ENCODE results near the gene FGF7.

The FGF7 gene

GRCh38 chr15:49428409-49429095, 5.5 kb downstream of the FGF7 start:
- Histone ChIP-seq H3K9ac (ENCODE audit: insufficient read length) (no peak overlapping the region), H3K4me3 (no peak overlapping the region), H3K36me3 (ENCODE audit: insufficient read depth, low read length) (no peaks in the 10 kb centered on the region), H3K27ac (no peak overlapping the region), H3K9me3 (ENCODE audit: low read depth, low read length) (no peaks in the 10 kb centered on the region)
- no peak for DNase-seq (ENCODE audit: low read depth, low spot score)
- no peak for TF ChIP-seq POLR2AphosphoS5 (IDR thresholded peaks at IDR 0.05; ENCODE audit: borderline replicate concordance, low read depth, low read length)
- TF ChIP-seq EZH2 (IDR thresholded peaks at IDR 0.05): no peak
- no peak for TF ChIP-seq FOXP2 (optimal IDR thresholded peaks at IDR 0.05; ENCODE audit: control extremely low read depth, extremely low read length, insufficient read depth)

GRCh38 chr15:49430046-49430445, 7.0 kb downstream of the FGF7 start:
- H3K9ac ChIP-seq (ENCODE audit: insufficient read length): no peak overlapping the region
- no peak overlapping the region for H3K27ac ChIP-seq
- no peaks in the 10 kb centered on the region for H3K36me3 ChIP-seq (ENCODE audit: insufficient read depth, low read length)
- DNase-seq (ENCODE audit: low read depth, low spot score): no peak
- no peaks in the 10 kb centered on the region for H3K9me3 ChIP-seq (ENCODE audit: low read depth, low read length)
- TF ChIP-seq POLR2AphosphoS5 (IDR thresholded peaks at IDR 0.05; ENCODE audit: borderline replicate concordance, low read depth, low read length): no peak
- TF ChIP-seq EZH2 (IDR thresholded peaks at IDR 0.05): no peak
- TF ChIP-seq FOXP2 (optimal IDR thresholded peaks at IDR 0.05; ENCODE audit: control extremely low read depth, extremely low read length, insufficient read depth): no peak
- H3K4me3 ChIP-seq: no peak overlapping the region

DNA sequence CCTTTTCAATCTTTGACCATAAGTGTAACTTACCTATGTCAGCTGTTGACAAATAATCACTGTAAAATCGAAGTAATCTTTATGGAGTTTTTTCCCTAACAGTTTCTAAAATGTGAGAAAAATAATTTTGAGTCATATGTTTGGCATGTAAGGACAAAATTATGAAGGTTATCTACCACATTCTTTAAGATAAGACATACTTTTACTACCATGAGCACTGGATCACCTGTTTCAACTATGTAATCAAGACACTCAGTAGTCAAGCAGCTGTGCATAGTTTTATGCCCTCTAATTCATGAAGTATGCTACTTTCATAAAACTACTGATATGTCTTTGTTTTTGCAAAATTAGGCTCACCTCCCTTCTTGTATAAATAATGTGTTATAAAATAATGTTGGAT, 12.1 kb downstream of the FGF7 start:
- no peak for DNase-seq (ENCODE audit: low read depth, low spot score)
- Histone ChIP-seq H3K9me3 (ENCODE audit: low read depth, low read length) (no peaks in the 10 kb centered on the region), H3K9ac (ENCODE audit: insufficient read length) (no peak overlapping the region), H3K27ac (no peak overlapping the region), H3K4me3 (no peak overlapping the region), H3K36me3 (ENCODE audit: insufficient read depth, low read length) (no peaks in the 10 kb centered on the region)
- TF ChIP-seq FOXP2 (optimal IDR thresholded peaks at IDR 0.05; ENCODE audit: control extremely low read depth, extremely low read length, insufficient read depth) (no peak), POLR2AphosphoS5 (IDR thresholded peaks at IDR 0.05; ENCODE audit: borderline replicate concordance, low read depth, low read length) (no peak), EZH2 (IDR thresholded peaks at IDR 0.05) (no peak)

- no peaks in the 10 kb centered on the region for H3K36me3 ChIP-seq (ENCODE audit: insufficient read depth, low read length)
- no peak for TF ChIP-seq FOXP2 (optimal IDR thresholded peaks at IDR 0.05; ENCODE audit: control extremely low read depth, extremely low read length, insufficient read depth)
- no peak for TF ChIP-seq EZH2 (IDR thresholded peaks at IDR 0.05)
- TF ChIP-seq POLR2AphosphoS5 (IDR thresholded peaks at IDR 0.05; ENCODE audit: borderline replicate concordance, low read depth, low read length): no peak
- no peak overlapping the region for H3K27ac ChIP-seq
- no peak for DNase-seq (ENCODE audit: low read depth, low spot score)
- H3K4me3 ChIP-seq: no peak overlapping the region
- no peaks in the 10 kb centered on the region for H3K9me3 ChIP-seq (ENCODE audit: low read depth, low read length)
- H3K9ac ChIP-seq (ENCODE audit: insufficient read length): no peak overlapping the region
Observed at GRCh38 chr15:49436751-49437150, 13.7 kb downstream of the FGF7 start.

- H3K9ac ChIP-seq (ENCODE audit: insufficient read length): no peak overlapping the region
- no peak overlapping the region for H3K4me3 ChIP-seq
- no peak for DNase-seq (ENCODE audit: low read depth, low spot score)
- H3K9me3 ChIP-seq (ENCODE audit: low read depth, low read length): no peaks in the 10 kb centered on the region
- TF ChIP-seq FOXP2 (optimal IDR thresholded peaks at IDR 0.05; ENCODE audit: control extremely low read depth, extremely low read length, insufficient read depth) (no peak), EZH2 (IDR thresholded peaks at IDR 0.05) (no peak), POLR2AphosphoS5 (IDR thresholded peaks at IDR 0.05; ENCODE audit: borderline replicate concordance, low read depth, low read length) (no peak)
- H3K27ac ChIP-seq: no peak overlapping the region
- no peaks in the 10 kb centered on the region for H3K36me3 ChIP-seq (ENCODE audit: insufficient read depth, low read length)
Observed at GRCh38 chr15:49438962-49439631, 16.1 kb downstream of the FGF7 start.

DNA sequence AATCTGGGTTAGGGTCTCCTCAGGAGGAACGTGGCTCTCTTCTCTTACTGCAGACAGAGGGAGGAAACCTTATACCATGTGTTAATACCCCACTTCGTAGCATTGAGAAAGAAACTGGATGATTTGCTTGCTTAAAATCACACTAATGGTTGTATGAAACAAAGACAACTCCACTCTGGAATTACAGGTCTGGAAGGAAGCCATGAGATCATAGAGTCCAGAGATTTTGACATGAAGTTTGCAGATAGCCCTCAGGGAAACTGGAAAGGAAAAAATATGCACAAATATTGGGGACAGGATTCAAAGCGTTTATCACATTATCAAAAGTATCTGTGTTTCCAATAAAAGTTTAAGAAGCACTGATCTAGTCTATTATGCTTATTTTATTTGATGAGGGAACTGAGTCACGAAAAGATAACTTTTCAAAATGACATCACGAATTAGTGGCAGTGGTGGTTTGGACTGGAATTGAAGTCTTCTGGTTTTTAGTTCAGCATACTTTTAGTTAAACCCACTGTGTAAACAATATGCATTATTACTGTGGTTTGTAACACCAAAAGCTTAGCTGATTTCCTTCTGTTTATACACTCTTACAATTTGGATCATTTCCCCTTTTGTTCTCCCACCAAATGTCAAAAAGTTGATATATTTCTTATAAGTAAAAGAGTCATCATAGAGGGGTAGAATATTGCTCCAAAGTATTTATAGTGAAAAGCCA, 16.8 kb downstream of the FGF7 start:
- TF ChIP-seq POLR2AphosphoS5 (IDR thresholded peaks at IDR 0.05; ENCODE audit: borderline replicate concordance, low read depth, low read length) (no peak), FOXP2 (optimal IDR thresholded peaks at IDR 0.05; ENCODE audit: control extremely low read depth, extremely low read length, insufficient read depth) (no peak), EZH2 (IDR thresholded peaks at IDR 0.05) (no peak)
- DNase-seq (ENCODE audit: low read depth, low spot score): no peak
- Histone ChIP-seq H3K4me3 (no peak overlapping the region), H3K36me3 (ENCODE audit: insufficient read depth, low read length) (no peaks in the 10 kb centered on the region), H3K27ac (no peak overlapping the region), H3K9ac (ENCODE audit: insufficient read length) (no peak overlapping the region), H3K9me3 (ENCODE audit: low read depth, low read length) (no peaks in the 10 kb centered on the region)

- H3K9ac ChIP-seq (ENCODE audit: insufficient read length): no peak overlapping the region
- H3K9me3 ChIP-seq (ENCODE audit: low read depth, low read length): no peaks in the 10 kb centered on the region
- H3K4me3 ChIP-seq: no peak overlapping the region
- DNase-seq (ENCODE audit: low read depth, low spot score): no peak
- TF ChIP-seq FOXP2 (optimal IDR thresholded peaks at IDR 0.05; ENCODE audit: control extremely low read depth, extremely low read length, insufficient read depth) (no peak), EZH2 (IDR thresholded peaks at IDR 0.05) (no peak), POLR2AphosphoS5 (IDR thresholded peaks at IDR 0.05; ENCODE audit: borderline replicate concordance, low read depth, low read length) (no peak)
- H3K27ac ChIP-seq: no peak overlapping the region
- H3K36me3 ChIP-seq (ENCODE audit: insufficient read depth, low read length): no peaks in the 10 kb centered on the region
Observed at GRCh38 chr15:49441356-49441755, 18.3 kb downstream of the FGF7 start.

DNA sequence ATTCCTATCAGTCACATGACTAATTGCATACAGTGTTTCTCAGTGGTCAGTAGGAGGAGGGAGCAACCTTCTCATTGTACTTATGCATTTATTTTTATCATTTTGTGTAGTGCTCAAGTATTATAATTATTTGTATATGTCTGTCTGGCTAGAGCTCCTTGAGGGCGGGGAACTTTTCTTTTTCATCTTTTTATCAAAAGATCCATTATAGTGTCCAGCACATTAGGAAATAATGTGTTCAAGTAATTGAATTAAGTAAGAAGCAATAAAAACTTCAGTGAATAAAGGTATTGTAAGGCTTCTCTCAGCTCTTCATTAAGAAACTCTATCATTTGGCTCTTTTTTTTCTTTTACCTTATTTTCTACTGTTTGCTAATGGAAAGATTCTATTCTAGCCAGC, 18.8 kb downstream of the FGF7 start:
- no peak for TF ChIP-seq FOXP2 (optimal IDR thresholded peaks at IDR 0.05; ENCODE audit: control extremely low read depth, extremely low read length, insufficient read depth)
- TF ChIP-seq POLR2AphosphoS5 (IDR thresholded peaks at IDR 0.05; ENCODE audit: borderline replicate concordance, low read depth, low read length): no peak
- no peak for TF ChIP-seq EZH2 (IDR thresholded peaks at IDR 0.05)
- DNase-seq (ENCODE audit: low read depth, low spot score): no peak
- no peaks in the 10 kb centered on the region for H3K36me3 ChIP-seq (ENCODE audit: insufficient read depth, low read length)
- H3K9me3 ChIP-seq (ENCODE audit: low read depth, low read length): no peaks in the 10 kb centered on the region
- no peak overlapping the region for H3K27ac ChIP-seq
- H3K4me3 ChIP-seq: no peak overlapping the region
- H3K9ac ChIP-seq (ENCODE audit: insufficient read length): no peak overlapping the region
